Ovary (tissue), 9 donors: ENCODE measurements around the gene ADAR. TPM values are rescaled to one million over a fixed set of nuclear protein-coding genes. Genes with fewer than 3 reads are reported as not detected.

Experiments used
- DNase-seq, 5 donors: peaks; one replicate each; pipeline ENCODE4 v3.0.0-alpha.2; 2019 to 2020
- H3K27ac ChIP-seq, 2 donors: fragments of 200-600 bp; one replicate each; pipeline versions ENCODE4 v1.5.1 to v1.8.0; 2019 to 2022
- H3K27me3 ChIP-seq: fragments of 200-600 bp; one replicate; pipeline ENCODE4 v1.8.0; 2022
- H3K36me3 ChIP-seq: fragments of 200-600 bp; sonication (generic); one replicate; pipeline ENCODE4 v1.5.1; 2019
- H3K4me1 ChIP-seq: one replicate; pipeline ENCODE4 v1.8.1; 2013; ENCODE audit warnings: mild to moderate bottlenecking, moderate library complexity; ENCODE audit not compliant: insufficient read depth
- H3K4me3 ChIP-seq: fragments of 200-600 bp; sonication (generic); one replicate; pipeline ENCODE4 v1.5.1; 2017
- H3K9me3 ChIP-seq, 2 donors: fragments of 200-600 bp in 1 of 2; sonication (generic) in 1 of 2; one replicate each; pipeline versions ENCODE4 v1.5.1 to v1.8.1; 2013 to 2019; ENCODE audit warnings: mild to moderate bottlenecking in 1 of 2, moderate library complexity in 1 of 2
- CTCF ChIP-seq, 3 donors: fragments of 450-650 bp in 2 of 3; fragments of 200-600 bp in 1 of 3; IDR thresholded peaks; one replicate each; pipeline versions ENCODE4 v1.5.1 to v1.8.0; 2016 to 2022; ENCODE audit warnings: antibody characterized with exemption in 3 of 3, mild to moderate bottlenecking in 1 of 3
- EP300 ChIP-seq: sonication (generic); formaldehyde crosslinking; IDR thresholded peaks from one replicate; pipeline ENCODE4 v1.6.1; 2017; ENCODE audit warnings: antibody characterized with exemption
- POLR2A ChIP-seq: fragments of 450-650 bp; IDR thresholded peaks from one replicate; pipeline ENCODE4 v1.6.1; 2017; ENCODE audit warnings: antibody characterized with exemption, mild to moderate bottlenecking, moderate library complexity
- WGBS, 3 donors: extraction: QIAGEN DNeasy Blood & Tissue Kit in 1 of 3; methylation state at CpG; one replicate each; pipeline versions ENCODE4 v1.1.5 to v1.1.7; 2013 to 2017; 5-methylcytosine and 5-hydroxymethylcytosine counted together
- intact Hi-C, 4 donors: fragments of 100-400 bp; cut with DNase I; formaldehyde crosslinking; loops; one replicate each; pipeline versions ENCODE4 v1.11.0 to v1.15.1; 2022 to 2023
- polyA plus RNA-seq, 2 donors: library from polyadenylated mRNA; stranded (reverse); fragments of 200-250 nt in 1 of 2; fragments of 350-450 nt in 1 of 2; fragmentation: Illumina TruSeq in 1 of 2; extraction: RNeasy Lipid Tissue Mini Kit (QIAGEN cat#74804) in 1 of 2; gene quantifications; one replicate each; pipeline ENCODE4 v1.2.3, GENCODE V29; 2013 to 2014
- total RNA-seq, 7 donors: library from RNA; depleted of rRNA in 2 of 7; stranded (reverse); fragments of >200 nt in 2 of 7; fragmentation: NEBNext Ultra II Directional in 3 of 7; extraction: Animal tissue kit (Norgen Biotek cat#: 25700) in 3 of 7; gene quantifications; one replicate each; pipeline versions ENCODE4 v1.1.0 to v1.2.4, GENCODE V29; 2016 to 2023
- donor health status: DM: no; HTN: no; CAD: no; lungs with moderate emphysema.
- donor health status: DM: no; HTN: no; CAD: no.
- donor health status: Bipolar disorder and iron deficiency.
- donor health status: DM: yes; HTN: yes; CAD: no.
- donor health status: DM: no; HTN: no; CAD: no.
- donor health status: DM: yes; HTN: yes; CAD: no.

ADAR gene
- total and polyA plus RNA-seq, 9 donors, result 45.0 to 184 (median 134) TPM

- DNase-seq, result no peak
- no peak overlapping the region for H3K27ac ChIP-seq
- WGBS, 3 donors, result 88 to 93% (median 93%) methylated on average over 1 of the region's 1 CpG
- no peaks in the 10 kb centered on the region for H3K4me1 ChIP-seq
- intact Hi-C loops, result no loop called here
- H3K36me3 ChIP-seq, result no peaks in the 10 kb centered on the region
- H3K4me3 ChIP-seq, result no peak overlapping the region
- no peaks in the 10 kb centered on the region for H3K27me3 ChIP-seq
- H3K9me3 ChIP-seq, result peaks cover 0 to 3% of the 10 kb centered on the region in 2 donors
- TF ChIP-seq POLR2A, result no peak
- no peak for TF ChIP-seq CTCF (IDR thresholded peaks at IDR 0.05)
- no peak for TF ChIP-seq EP300
Observed at GRCh38 chr1:154641534-154641933, 33.5 kb upstream of the ADAR start.

DNA sequence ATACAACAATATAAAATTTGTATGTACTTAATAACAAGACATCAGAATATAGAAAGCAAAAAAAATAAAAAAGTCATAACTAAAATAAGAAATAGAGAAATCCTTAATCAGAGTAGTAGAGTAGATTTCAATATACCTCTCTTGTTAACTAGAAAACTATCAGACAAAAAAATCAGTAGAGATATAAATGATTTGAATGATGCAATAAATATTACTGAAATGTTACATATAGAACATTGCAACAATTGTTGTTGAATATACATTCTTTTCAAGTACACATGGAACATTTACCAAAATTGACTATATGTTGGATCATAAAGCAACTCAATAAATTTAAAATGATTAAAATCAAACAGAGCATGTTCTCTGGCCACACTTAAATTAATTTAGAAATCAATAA is 31.9 kb upstream of the ADAR start:
- no peaks in the 10 kb centered on the region for H3K27me3 ChIP-seq
- intact Hi-C loops, result loop anchor here in 1 of 4 donors (10.0 kb wide), 1 partner anchor 55 kb away; no protein-coding TSS in a partner anchor
- H3K9me3 ChIP-seq, result peaks cover 0 to 3% of the 10 kb centered on the region in 2 donors
- no peak overlapping the region for H3K27ac ChIP-seq
- no peak for DNase-seq
- no peaks in the 10 kb centered on the region for H3K4me1 ChIP-seq
- TF ChIP-seq EP300 (no peak), CTCF (IDR thresholded peaks at IDR 0.05) (no peak), POLR2A (no peak)
- no peaks in the 10 kb centered on the region for H3K36me3 ChIP-seq
- no peak overlapping the region for H3K4me3 ChIP-seq

DNA sequence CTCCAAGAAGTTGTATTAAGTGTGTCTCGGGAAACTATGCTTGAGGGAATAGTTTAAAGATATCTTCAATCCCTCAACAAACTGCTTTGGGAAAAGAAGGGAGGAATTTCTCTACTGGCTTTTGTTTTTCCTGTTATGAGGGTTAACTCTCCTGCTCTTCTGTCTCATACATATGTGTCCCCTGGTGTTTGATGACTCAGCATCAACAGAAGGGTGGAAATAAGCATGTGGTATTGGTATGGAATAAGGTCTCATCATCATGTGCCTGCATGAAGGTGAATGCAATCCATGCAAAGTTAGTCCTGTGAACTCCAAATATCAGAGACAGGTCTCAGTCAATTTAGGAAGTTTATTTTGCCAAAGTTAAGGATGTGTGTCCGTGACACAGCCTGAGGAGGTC is 27.2 kb upstream of the ADAR start:
- H3K27ac ChIP-seq, result no peak overlapping the region
- no peaks in the 10 kb centered on the region for H3K27me3 ChIP-seq
- WGBS, 3 donors, result 39 to 56% (median 45%) methylated on average over 2 of the region's 2 CpGs
- TF ChIP-seq EP300, result no peak
- no peak for TF ChIP-seq CTCF (IDR thresholded peaks at IDR 0.05)
- no peak for TF ChIP-seq POLR2A
- H3K9me3 ChIP-seq, result peaks cover 0 to 3% of the 10 kb centered on the region in 2 donors
- no peak for DNase-seq
- H3K36me3 ChIP-seq, result no peaks in the 10 kb centered on the region
- no peak overlapping the region for H3K4me3 ChIP-seq
- H3K4me1 ChIP-seq, result no peaks in the 10 kb centered on the region
- intact Hi-C loops, result loop anchor here in 1 of 4 donors (10.0 kb wide), 1 partner anchor 60 kb away; no protein-coding TSS in a partner anchor

DNA sequence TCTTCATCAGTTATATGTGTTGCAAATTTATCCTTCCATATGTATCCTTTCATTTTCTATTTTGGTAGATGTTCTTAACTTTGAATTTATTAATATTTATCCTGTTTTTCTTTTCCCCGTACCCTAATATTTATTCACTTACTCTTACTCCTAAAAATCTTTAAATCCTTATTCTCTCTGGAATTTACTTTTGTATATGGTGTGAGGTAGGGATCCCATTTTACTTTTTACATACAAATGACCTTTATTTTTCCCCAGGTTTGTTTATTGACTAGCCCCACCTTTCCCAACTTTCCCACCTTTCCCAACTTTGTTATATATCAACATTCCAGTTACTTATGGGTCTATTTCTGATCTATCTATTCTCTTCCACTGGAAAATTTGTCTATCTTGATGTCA is 21.7 kb upstream of the ADAR start:
- intact Hi-C loops, result loop anchor here in 1 of 4 donors (10.0 kb wide), 1 partner anchor 65 kb away; no protein-coding TSS in a partner anchor
- H3K4me1 ChIP-seq, result peaks cover 4% of the 10 kb centered on the region

More for the DNA sequence above, 21.7 kb upstream of the ADAR start:
- WGBS, 3 donors, result 0% methylated on average over 1 of the region's 1 CpG
- TF ChIP-seq CTCF (IDR thresholded peaks at IDR 0.05) (no peak), POLR2A (no peak), EP300 (no peak)
- Histone ChIP-seq H3K27me3 (no peaks in the 10 kb centered on the region), H3K4me3 (no peak overlapping the region), H3K27ac (no peak overlapping the region), H3K36me3 (no peaks in the 10 kb centered on the region), H3K9me3 (no peaks in the 10 kb centered on the region)
- DNase-seq, result no peak
